OCI-LY1 (cell line): Measurements from ENCODE around the gene GXYLT1.

ENCODE experiments used
- CTCF ChIP-seq: fragments of 200-600 bp; sonication (generic), shearing (Covaris generic); IDR thresholded peaks from 2 replicates; pipeline ENCODE4 v1.5.1; 2017; ENCODE audit warnings: mild to moderate bottlenecking, antibody characterized with exemption, low read length, moderate library complexity, mixed read lengths
- EZH2 ChIP-seq: fragments of 200-600 bp; sonication (generic), shearing (Covaris generic); IDR thresholded peaks from 2 replicates; pipeline ENCODE4 v1.8.0; 2017; ENCODE audit warnings: borderline replicate concordance, mixed run types, mild to moderate bottlenecking, antibody characterized with exemption, low read length, moderate library complexity, mixed read lengths

DNA sequence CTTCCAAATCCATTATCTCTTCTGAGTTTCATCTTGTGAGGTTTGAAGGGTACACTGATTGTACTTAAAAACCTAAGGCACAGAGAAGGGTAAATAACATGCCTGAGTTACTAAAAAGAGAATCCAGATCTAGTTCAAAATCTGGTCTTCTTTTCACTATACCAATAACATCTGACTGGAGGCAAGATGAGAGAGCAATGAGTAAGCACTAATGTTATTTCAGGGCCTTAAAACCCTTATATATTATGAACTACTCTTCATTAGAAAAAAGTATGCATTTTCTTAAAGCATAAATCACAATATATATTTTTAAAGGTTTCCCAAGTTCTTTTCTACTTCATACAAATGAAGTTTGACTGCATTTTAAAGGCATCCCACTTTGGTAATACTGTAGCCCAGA, 60.2 kb downstream of the GXYLT1 start:
- no peak for TF ChIP-seq CTCF
- no peak for TF ChIP-seq EZH2
